Measurements from ENCODE around the gene DNAL1. TPM values are rescaled to one million over a fixed set of nuclear protein-coding genes. Genes with fewer than 3 reads are reported as not detected.

Gene DNAL1
- total RNA-seq, 1 donor from 2014 or later, result 7.7 TPM

DNA sequence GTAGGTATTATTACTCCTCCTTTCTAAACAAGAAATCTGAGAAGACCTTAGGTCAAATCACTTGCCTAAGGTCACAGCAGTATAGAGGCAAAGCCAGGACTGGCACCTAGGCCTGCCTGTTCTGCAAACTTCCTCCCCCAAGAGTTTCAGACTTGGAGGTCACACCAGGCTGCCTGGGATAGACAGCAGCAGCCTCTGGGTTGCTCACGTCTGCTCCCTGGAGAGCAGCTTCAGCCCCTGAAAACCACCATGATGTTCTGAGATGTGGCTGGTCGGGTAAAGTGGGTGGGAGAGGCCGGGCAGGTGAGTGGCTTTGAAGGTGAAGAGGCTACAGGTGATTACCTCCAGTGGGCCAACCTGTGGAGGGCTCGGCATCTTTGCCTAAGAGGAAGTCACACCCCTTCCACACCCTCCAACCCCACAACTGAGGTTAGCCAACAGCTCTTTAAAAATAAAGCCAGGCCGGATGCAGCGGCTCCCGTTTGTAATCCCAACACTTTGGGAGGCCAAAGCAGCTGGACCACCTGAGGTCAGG, 106.4 kb downstream of the DNAL1 start:
- intact Hi-C loops (cut with micrococcal nuclease), result loop anchor here (1.0 kb wide), 1 partner anchor 10 kb away; no protein-coding TSS in a partner anchor
- H3K36me3 Mint-ChIP-seq (ENCODE audit: low read depth), result peaks cover 6% of the 10 kb centered on the region

DNA sequence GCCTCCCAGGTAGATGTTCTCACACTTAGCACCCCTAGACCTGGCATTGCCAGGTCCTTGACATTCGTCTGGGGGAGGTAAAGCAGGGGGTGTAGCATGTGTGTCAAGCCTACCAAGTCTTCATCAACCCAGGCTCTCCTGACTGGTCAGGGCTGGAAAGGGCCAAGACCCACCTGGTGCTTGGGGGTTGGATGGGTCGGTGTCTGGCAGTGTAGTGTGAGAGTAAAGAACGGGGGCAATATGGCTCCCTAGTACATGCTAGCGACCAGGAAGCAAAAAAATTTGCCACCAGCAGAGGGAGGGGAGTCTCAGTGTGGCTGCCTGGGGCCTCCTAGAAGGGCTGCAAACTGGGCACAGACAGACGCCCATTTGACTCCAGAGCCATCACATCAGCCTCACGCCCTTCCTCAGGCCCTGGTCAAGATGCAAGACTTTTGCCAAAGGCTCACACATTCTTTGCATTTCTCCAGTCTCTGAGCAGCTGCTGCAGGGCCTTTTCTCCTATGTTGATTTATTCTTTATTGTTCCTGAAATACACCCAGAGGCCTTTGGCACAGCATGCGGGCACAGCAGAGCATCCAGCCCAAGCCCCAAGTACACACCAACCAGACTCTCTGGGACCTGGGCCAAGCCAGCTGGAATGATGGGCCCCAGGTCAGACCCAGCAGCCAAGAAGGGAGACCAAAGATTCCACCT, 107.7 kb downstream of the DNAL1 start:
- no peak for DNase-seq
- TF ChIP-seq, protein P1, sequence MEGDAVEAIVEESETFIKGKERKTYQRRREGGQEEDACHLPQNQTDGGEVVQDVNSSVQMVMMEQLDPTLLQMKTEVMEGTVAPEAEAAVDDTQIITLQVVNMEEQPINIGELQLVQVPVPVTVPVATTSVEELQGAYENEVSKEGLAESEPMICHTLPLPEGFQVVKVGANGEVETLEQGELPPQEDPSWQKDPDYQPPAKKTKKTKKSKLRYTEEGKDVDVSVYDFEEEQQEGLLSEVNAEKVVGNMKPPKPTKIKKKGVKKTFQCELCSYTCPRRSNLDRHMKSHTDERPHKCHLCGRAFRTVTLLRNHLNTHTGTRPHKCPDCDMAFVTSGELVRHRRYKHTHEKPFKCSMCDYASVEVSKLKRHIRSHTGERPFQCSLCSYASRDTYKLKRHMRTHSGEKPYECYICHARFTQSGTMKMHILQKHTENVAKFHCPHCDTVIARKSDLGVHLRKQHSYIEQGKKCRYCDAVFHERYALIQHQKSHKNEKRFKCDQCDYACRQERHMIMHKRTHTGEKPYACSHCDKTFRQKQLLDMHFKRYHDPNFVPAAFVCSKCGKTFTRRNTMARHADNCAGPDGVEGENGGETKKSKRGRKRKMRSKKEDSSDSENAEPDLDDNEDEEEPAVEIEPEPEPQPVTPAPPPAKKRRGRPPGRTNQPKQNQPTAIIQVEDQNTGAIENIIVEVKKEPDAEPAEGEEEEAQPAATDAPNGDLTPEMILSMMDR (IDR thresholded peaks at IDR 0.05), result no peak
- intact Hi-C loops (cut with micrococcal nuclease), result loop anchor here (1.0 kb wide), 1 partner anchor 8 kb away; a partner anchor contains a TSS
- ChIA-PET POLR2A (interaction anchor here (3.7 to 14.6 kb wide), 4 partner anchors 10 to 35 kb away, joined by 24 to 493 read pairs (median 264); no protein-coding TSS in a partner anchor), CTCF (interaction anchor here (0.7 to 2.0 kb wide), 10 partner anchors 10 to 73 kb away, joined by 3 to 10 read pairs (median 4); no protein-coding TSS in a partner anchor)
- no peaks in the 10 kb centered on the region for H3K9me3 Mint-ChIP-seq
- no peak for ATAC-seq (ENCODE audit: low read depth)
- H3K4me3 Mint-ChIP-seq, result peak overlapping the region; percentile 77
- no peaks in the 10 kb centered on the region for H3K27me3 Mint-ChIP-seq
- H3K27ac Mint-ChIP-seq, result peak overlapping the region; percentile 92
- H3K36me3 Mint-ChIP-seq (ENCODE audit: low read depth), result peaks cover 8% of the 10 kb centered on the region
- H3K4me1 Mint-ChIP-seq, result peaks cover 99% of the 10 kb centered on the region

More for the DNA sequence above, 106.4 kb downstream of the DNAL1 start:
- H3K27ac Mint-ChIP-seq, result peak overlapping the region; percentile 92
- ATAC-seq (ENCODE audit: low read depth), result peak; percentile 36
- H3K9me3 Mint-ChIP-seq, result no peaks in the 10 kb centered on the region
- peaks cover 99% of the 10 kb centered on the region for H3K4me1 Mint-ChIP-seq
- CTCF ChIA-PET, result interaction anchor here (0.8 to 1.5 kb wide), 5 partner anchors 10 to 75 kb away, joined by 3 to 6 read pairs (median 5); no protein-coding TSS in a partner anchor
- peak overlapping the region; percentile 77 for H3K4me3 Mint-ChIP-seq
- H3K27me3 Mint-ChIP-seq, result no peaks in the 10 kb centered on the region
- no peak for DNase-seq
- TF ChIP-seq, protein P1 (IDR thresholded peaks at IDR 0.05), result no peak
- POLR2A ChIA-PET, result interaction anchor here (1.2 to 14.6 kb wide), 5 partner anchors 9 to 36 kb away, joined by 6 to 493 read pairs (median 183); a partner anchor contains a TSS

Other genes with a start within 250 kb of the DNAL1 start
- 69.5 and 71.4 TPM in 2 replicates for gene NUMB, start 186.4 kb upstream of the DNAL1 start, total RNA-seq
- gene RIOX1, start 154.1 kb upstream of the DNAL1 start, total RNA-seq, result 21.6 and 21.7 TPM in 2 replicates
- gene ACOT1, start 107.8 kb upstream of the DNAL1 start, total RNA-seq, result 2.7 and 3.0 TPM in 2 replicates
- gene HEATR4, start 86.0 kb upstream of the DNAL1 start, total RNA-seq, result not detected in 2 replicates
- gene ACOT2, start 75.8 kb upstream of the DNAL1 start, total RNA-seq, result 11.1 and 13.8 TPM in 2 replicates
- gene ACOT4, start 53.1 kb upstream of the DNAL1 start, total RNA-seq, result 0.60 and 1.2 TPM in 2 replicates
- not detected in 2 replicates for gene ACOT6, start 32.5 kb upstream of the DNAL1 start, total RNA-seq
- gene PNMA1, start 69.4 kb downstream of the DNAL1 start, total RNA-seq, result 19.9 and 22.2 TPM in 2 replicates
- 4.6 and 4.8 TPM in 2 replicates for gene PTGR2, start 206.8 kb downstream of the DNAL1 start, total RNA-seq
- gene ZNF410, start 241.9 kb downstream of the DNAL1 start, total RNA-seq, result 58.4 and 64.7 TPM in 2 replicates

Measured in activated B cell treated with CpG ODN at 0.5 μM for 24 hours (primary cell).